IMR-90 (cell line): ENCODE results near the gene SNRPB. TPM values are rescaled to one million over a fixed set of nuclear protein-coding genes. Genes with fewer than 3 reads are reported as not detected.

Experiments
- ATAC-seq: fragments of 200-7000 bp; cut with Tn5 transposase; 2 replicates; pipeline ENCODE4 v1.9.1; 2020; ENCODE audit warnings: low read depth, mild to moderate bottlenecking, moderate library complexity
- BruUV-seq: library from RNA; stranded (reverse); fragments of 400-500 nt; replicated peaks from 2 replicates; lab custom pipeline; 2021; lab: Mats Ljungman, UMichigan
- CTCF ChIA-PET: fragments of 300-600 bp; formaldehyde crosslinking; extraction: SDS; loops from one replicate; lab custom pipeline; 2021; ENCODE audit warnings: antibody characterized with exemption; lab: Yijun Ruan, JAX
- POLR2A ChIA-PET: fragments of 300-600 bp; sonication (Branson Sonifier 250); formaldehyde crosslinking; loops from one replicate; lab custom pipeline; 2022; ENCODE audit warnings: antibody characterized with exemption; ENCODE audit not compliant: unreplicated experiment; lab: Charles Lee
- DNase-seq: peaks from one replicate; pipeline ENCODE4 v3.0.0; 2013
- H2AFZ ChIP-seq: replicated peaks from 2 replicates; pipeline ENCODE3; 2013; ENCODE audit warnings: low read length, mild to moderate bottlenecking; ENCODE audit not compliant: poor library complexity
- H2AK5ac ChIP-seq: 2 replicates; pipeline ENCODE4 v1.6.1; 2013; ENCODE audit warnings: low read depth, low read length, inconsistent platforms
- H2AK9ac ChIP-seq: replicated peaks from 2 replicates; pipeline ENCODE3; 2013; ENCODE audit warnings: mild to moderate bottlenecking, low read depth, low read length, moderate library complexity; ENCODE audit not compliant: poor library complexity
- H2BK120ac ChIP-seq: 2 replicates; pipeline ENCODE4 v1.6.1; 2013; ENCODE audit warnings: low read depth, low read length, inconsistent platforms
- H2BK15ac ChIP-seq: 3 replicates; pipeline ENCODE4 v1.6.1; 2013; ENCODE audit warnings: low read depth, low read length, inconsistent platforms
- H2BK20ac ChIP-seq: 2 replicates; pipeline ENCODE4 v1.6.1; 2013; ENCODE audit warnings: low read depth, mild to moderate bottlenecking, inconsistent platforms, low read length, moderate library complexity
- H2BK5ac ChIP-seq: 2 replicates; pipeline ENCODE4 v1.6.1; 2013; ENCODE audit warnings: mild to moderate bottlenecking, low read depth, low read length, inconsistent platforms; ENCODE audit not compliant: poor library complexity, severe bottlenecking
- H3K14ac ChIP-seq: replicated peaks from 2 replicates; pipeline ENCODE4 v1.6.1; 2013; ENCODE audit warnings: low read depth, low read length, inconsistent platforms
- H3K18ac ChIP-seq: 2 replicates; pipeline ENCODE4 v1.6.1; 2013; ENCODE audit warnings: low read depth, low read length, control low read depth
- H3K23ac ChIP-seq: 2 replicates; pipeline ENCODE4 v1.6.1; 2013; ENCODE audit warnings: low read depth, low read length, inconsistent platforms
- H3K27ac ChIP-seq: 2 replicates; pipeline ENCODE4 v1.5.1; 2013; ENCODE audit warnings: mild to moderate bottlenecking, control low read depth, low read length; ENCODE audit not compliant: insufficient read depth
- H3K27me3 ChIP-seq: 2 replicates; pipeline ENCODE4 v1.6.1; 2013; ENCODE audit warnings: low read length; ENCODE audit not compliant: control insufficient read depth, insufficient read depth
- H3K36me3 ChIP-seq: 2 replicates; pipeline ENCODE4 v1.6.1; 2013; ENCODE audit warnings: low read length, mixed read lengths; ENCODE audit not compliant: control insufficient read depth, insufficient read depth
- H3K4ac ChIP-seq: 2 replicates; pipeline ENCODE4 v1.6.1; 2013; ENCODE audit warnings: low read depth, low read length, inconsistent platforms
- H3K4me1 ChIP-seq: 2 replicates; pipeline ENCODE4 v1.6.1; 2013; ENCODE audit warnings: low read length, mixed read lengths; ENCODE audit not compliant: control insufficient read depth, insufficient read depth
- H3K4me2 ChIP-seq: 2 replicates; pipeline ENCODE4 v1.6.1; 2013; ENCODE audit warnings: low read depth, mild to moderate bottlenecking, control low read depth, low read length, moderate library complexity
- H3K4me3 ChIP-seq: 2 replicates; pipeline ENCODE4 v1.5.1; 2013; ENCODE audit warnings: low read depth, mild to moderate bottlenecking, control low read depth, low read length, moderate library complexity; ENCODE audit not compliant: insufficient read depth
- H3K56ac ChIP-seq: 2 replicates; pipeline ENCODE4 v1.6.1; 2013; ENCODE audit warnings: low read length, inconsistent platforms; ENCODE audit not compliant: insufficient read depth; ENCODE audit errors: extremely low read depth
- H3K79me1 ChIP-seq, 2 experiments: 2 replicates each; pipeline ENCODE4 v1.6.1; 2013; ENCODE audit warnings: low read length in 2 of 2, inconsistent platforms in 1 of 2, low read depth in 1 of 2
- H3K9ac ChIP-seq: 2 replicates; pipeline ENCODE4 v1.6.1; 2013; ENCODE audit warnings: low read depth, low read length, control low read depth
- H3K9me1 ChIP-seq: 2 replicates; pipeline ENCODE4 v1.6.1; 2013; ENCODE audit warnings: low read length, inconsistent platforms; ENCODE audit not compliant: insufficient read depth
- H3K9me3 ChIP-seq: 2 replicates; pipeline ENCODE4 v1.6.1; 2013; ENCODE audit warnings: low read length; ENCODE audit not compliant: control insufficient read depth, insufficient read depth
- H4K20me1 ChIP-seq: 2 replicates; pipeline ENCODE4 v1.6.1; 2013; ENCODE audit warnings: low read length, inconsistent platforms; ENCODE audit not compliant: insufficient read depth
- H4K5ac ChIP-seq: 2 replicates; pipeline ENCODE4 v1.6.1; 2013; ENCODE audit warnings: mild to moderate bottlenecking, low read depth, low read length, control low read depth
- H4K8ac ChIP-seq, 2 experiments: 2 replicates each; pipeline ENCODE4 v1.6.1; 2013; ENCODE audit warnings: low read depth in 2 of 2, low read length in 2 of 2, control low read depth in 1 of 2, inconsistent platforms in 1 of 2
- H4K91ac ChIP-seq: 2 replicates; pipeline ENCODE4 v1.6.1; 2013; ENCODE audit warnings: low read depth, low read length, inconsistent platforms; ENCODE audit not compliant: insufficient read depth
- BHLHE40 ChIP-seq: fragments of 150-350 bp; IDR thresholded peaks from 2 replicates; pipeline ENCODE4 v1.6.1; 2016; ENCODE audit warnings: mild to moderate bottlenecking, low read depth, low read length
- CEBPB ChIP-seq: IDR thresholded peaks from 2 replicates; pipeline ENCODE4 v1.6.1; 2012; ENCODE audit warnings: low read depth, low read length, improper control_type of control experiment
- CHD1 ChIP-seq: IDR thresholded peaks from 2 replicates; pipeline ENCODE4 v1.6.1; 2012; ENCODE audit warnings: low read depth, low read length, improper control_type of control experiment
- CTCF ChIP-seq: conservative IDR thresholded peaks from 2 replicates; pipeline ENCODE4 v1.5.1; 2012; ENCODE audit warnings: mild to moderate bottlenecking, low read depth, low read length, improper control_type of control experiment
- FOS ChIP-seq: fragments of 150-350 bp; IDR thresholded peaks from 2 replicates; pipeline ENCODE4 v1.6.1; 2016; ENCODE audit warnings: low read depth, low read length
- MAFK ChIP-seq: IDR thresholded peaks from 2 replicates; pipeline ENCODE4 v1.6.1; 2012; ENCODE audit warnings: low read depth, low read length, improper control_type of control experiment
- MAZ ChIP-seq: IDR thresholded peaks from 2 replicates; pipeline ENCODE4 v1.6.1; 2012; ENCODE audit warnings: low read depth, mild to moderate bottlenecking, low read length, improper control_type of control experiment, moderate library complexity, borderline replicate concordance
- MXI1 ChIP-seq: IDR thresholded peaks from 2 replicates; pipeline ENCODE4 v1.6.1; 2012; ENCODE audit warnings: low read depth, mild to moderate bottlenecking, low read length, moderate library complexity, borderline replicate concordance
- NFE2L2 ChIP-seq: fragments of 150-350 bp; IDR thresholded peaks from 2 replicates; pipeline ENCODE4 v1.6.1; 2016; ENCODE audit warnings: low read depth, mild to moderate bottlenecking, low read length
- POLR2A ChIP-seq: IDR thresholded peaks from 2 replicates; pipeline ENCODE4 v1.6.1; 2012; ENCODE audit warnings: mild to moderate bottlenecking, low read depth, low read length
- RAD21 ChIP-seq: IDR thresholded peaks from 2 replicates; pipeline ENCODE4 v1.6.1; 2012; ENCODE audit warnings: low read length, improper control_type of control experiment
- RCOR1 ChIP-seq: IDR thresholded peaks from 2 replicates; pipeline ENCODE4 v1.6.1; 2012; ENCODE audit warnings: mild to moderate bottlenecking, low read length, improper control_type of control experiment; ENCODE audit not compliant: insufficient replicate concordance
- RFX5 ChIP-seq: IDR thresholded peaks from 2 replicates; pipeline ENCODE4 v1.8.0; 2012; ENCODE audit warnings: low read depth, mild to moderate bottlenecking, low read length, moderate library complexity
- SMC3 ChIP-seq: fragments of 150-350 bp; IDR thresholded peaks from 2 replicates; pipeline ENCODE4 v1.6.1; 2016; ENCODE audit warnings: low read depth, mild to moderate bottlenecking, antibody characterized with exemption, low read length, moderate library complexity
- USF2 ChIP-seq: fragments of 150-350 bp; IDR thresholded peaks from 2 replicates; pipeline ENCODE4 v1.6.1; 2017; ENCODE audit warnings: mild to moderate bottlenecking, antibody characterized with exemption, low read length, low read depth
- WGBS, 2 experiments: methylation state at CpG; one replicate each; pipeline versions ENCODE4 v1.1.5 to v1.1.7; 2013; ENCODE audit warnings: missing lambda C conversion rate in 2 of 2; ENCODE audit not compliant: insufficient read length in 1 of 2; ENCODE audit errors: extremely low coverage in 2 of 2; 5-methylcytosine and 5-hydroxymethylcytosine counted together
- dilution Hi-C: fragments of 300-500 bp; cut with HindIII; formaldehyde crosslinking; loops from one replicate; pipeline ENCODE4 v1.14.3; 2018; ENCODE audit warnings: low sequenced_read_pairs; ENCODE audit not compliant: unreplicated experiment
- in situ Hi-C: fragments of 300-500 bp; cut with MboI; formaldehyde crosslinking; loops from 3 replicates; pipeline ENCODE4 v1.14.3; 2019; ENCODE audit warnings: low sequenced_read_pairs, inconsistent platforms, mixed read lengths
- intact Hi-C: fragments of 100-400 bp; cut with micrococcal nuclease; formaldehyde crosslinking; loops from 2 replicates; pipeline ENCODE4 v1.10.0; 2022
- polyA plus RNA-seq, 3 experiments: library from polyadenylated mRNA; depleted of rRNA; stranded (reverse); fragments of >200 nt; gene quantifications; 2 replicates each; pipeline ENCODE4 v1.2.3, GENCODE V29; 2012; ENCODE audit warnings: low replicate concordance in 1 of 3
- total RNA-seq: library from RNA; depleted of rRNA; stranded (reverse); fragments of >200 nt; gene quantifications from 2 replicates; pipeline ENCODE4 v1.2.3, GENCODE V29; 2012
- TF ChIP-seq, protein P1 (sequence below): fragments of 150-350 bp; IDR thresholded peaks from 2 replicates; pipeline ENCODE4 v1.6.1; 2016; ENCODE audit warnings: low read depth, mild to moderate bottlenecking, low read length, moderate library complexity, borderline replicate concordance

Gene SNRPB
- total and polyA plus RNA-seq, 2 of the 4 experiments (the other 2 are of a cell fraction), result 103 to 214 TPM

DNA sequence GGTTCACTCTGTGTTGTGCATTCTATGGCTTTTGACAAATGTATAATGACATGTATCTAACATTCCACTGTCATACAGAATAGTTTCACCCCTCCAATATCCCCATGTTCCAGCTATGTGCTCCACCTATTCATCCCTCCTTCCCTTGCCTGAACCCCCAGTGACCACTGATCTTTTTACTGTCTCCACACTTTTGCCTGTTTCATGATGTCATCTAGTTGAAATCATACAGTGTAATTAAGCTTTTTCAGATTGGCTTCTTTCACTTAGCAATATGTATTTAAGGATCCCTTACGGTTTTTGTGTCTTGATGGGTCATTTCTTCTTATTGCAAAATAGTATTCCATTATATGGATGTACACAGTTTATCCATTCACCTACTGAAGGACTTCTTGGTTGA lies 50.1 kb downstream of the SNRPB start:
- ATAC-seq, result no peak
- Histone ChIP-seq H2BK5ac (no peak overlapping the region), H2BK120ac (no peak overlapping the region), H2AFZ (no peak overlapping the region), H3K14ac (no peak overlapping the region), H3K4me1 (no peaks in the 10 kb centered on the region), H2BK20ac (no peak overlapping the region), H3K27ac (no peak overlapping the region), H4K5ac (no peak overlapping the region), H2AK5ac (no peak overlapping the region), H3K4ac (no peak overlapping the region), H3K36me3 (no peaks in the 10 kb centered on the region), H3K18ac (no peak overlapping the region), H2BK15ac (no peak overlapping the region), H4K91ac (no peak overlapping the region), H3K9me3 (no peaks in the 10 kb centered on the region), H3K56ac (no peak overlapping the region), H3K9ac (no peak overlapping the region), H3K4me2 (no peak overlapping the region), H4K20me1 (no peaks in the 10 kb centered on the region), H4K8ac (no peak overlapping the region), H3K79me1 (no peaks in the 10 kb centered on the region), H3K23ac (no peak overlapping the region), H3K9me1 (no peaks in the 10 kb centered on the region), H3K27me3 (peaks cover 2% of the 10 kb centered on the region), H2AK9ac (no peak overlapping the region), H3K4me3 (no peak overlapping the region)
- ChIA-PET POLR2A (no interaction called here), CTCF (no interaction called here)
- no peak for TF ChIP-seq CHD1
- TF ChIP-seq MAFK, result no peak
- TF ChIP-seq, protein P1, sequence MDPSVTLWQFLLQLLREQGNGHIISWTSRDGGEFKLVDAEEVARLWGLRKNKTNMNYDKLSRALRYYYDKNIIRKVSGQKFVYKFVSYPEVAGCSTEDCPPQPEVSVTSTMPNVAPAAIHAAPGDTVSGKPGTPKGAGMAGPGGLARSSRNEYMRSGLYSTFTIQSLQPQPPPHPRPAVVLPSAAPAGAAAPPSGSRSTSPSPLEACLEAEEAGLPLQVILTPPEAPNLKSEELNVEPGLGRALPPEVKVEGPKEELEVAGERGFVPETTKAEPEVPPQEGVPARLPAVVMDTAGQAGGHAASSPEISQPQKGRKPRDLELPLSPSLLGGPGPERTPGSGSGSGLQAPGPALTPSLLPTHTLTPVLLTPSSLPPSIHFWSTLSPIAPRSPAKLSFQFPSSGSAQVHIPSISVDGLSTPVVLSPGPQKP, result no peak
- TF ChIP-seq MXI1, result no peak
- TF ChIP-seq NFE2L2, result no peak
- TF ChIP-seq CTCF, result no peak
- no peak for TF ChIP-seq RAD21
- no peak for TF ChIP-seq CEBPB
- no peak for TF ChIP-seq RCOR1
- TF ChIP-seq POLR2A, result no peak
- TF ChIP-seq MAZ, result no peak
- TF ChIP-seq USF2, result no peak
- no peak for TF ChIP-seq RFX5
- no peak for TF ChIP-seq FOS
- no peak for TF ChIP-seq BHLHE40
- no peak for TF ChIP-seq SMC3
- dilution Hi-C loops (no loop called here), intact Hi-C loops (no loop called here), in situ Hi-C loops (no loop called here)
- DNase-seq, result no peak
- no CpG with 5 or more reads among the region's 1 CpG for WGBS, 2 experiments
- BruUV-seq, result no TSS peak
